Posterior vena cava (tissue), 2 donors: Measurements from ENCODE around the gene C17orf50. TPM values are rescaled to one million over a fixed set of nuclear protein-coding genes. Genes with fewer than 3 reads are reported as not detected.
A peak's percentile ranks its signal among the peaks of the same experiment; 100 is the strongest.

Experiments used
- DNase-seq: peaks from one replicate; pipeline ENCODE4 v3.0.0-alpha.2; 2020; ENCODE audit warnings: low spot score
- intact Hi-C, 2 donors: fragments of 100-400 bp; cut with DNase I; formaldehyde crosslinking; loops; one replicate each; pipeline versions ENCODE4 v1.14.1 to v1.14.2; 2022 to 2023
- total RNA-seq, 2 donors: library from RNA; stranded (reverse); fragmentation: NEBNext Ultra II Directional; extraction: Animal tissue kit (Norgen Biotek cat#: 25700); gene quantifications; one replicate each; pipeline ENCODE4 v1.2.1, GENCODE V29; 2021
- donor health status: DM: yes; HTN: yes; CAD: no.
- donor health status: DM: yes; HTN: yes; CAD: no.

Gene C17orf50
- total RNA-seq, 2 donors from 2014 or later = not detected

GRCh38 chr17:35797918-35798317, 37.2 kb downstream of the C17orf50 start:
- intact Hi-C loops = loop anchor here in 1 of 2 donors (2.0 kb wide), 1 partner anchor 17 kb away; no protein-coding TSS in a partner anchor
- DNase-seq = no peak

- intact Hi-C loops = loop anchor here (5.0 to 10.0 kb wide), 2 partner anchors 33 to 215 kb away; partner anchors contain the start of gene AP2B1 (in 1 of the 2)
- DNase-seq = no peak
Observed at GRCh38 chr17:35799942-35800341, 39.3 kb downstream of the C17orf50 start.

GRCh38 chr17:35801583-35802224, 41.0 kb downstream of the C17orf50 start:
- intact Hi-C loops = loop anchor here (5.0 to 10.0 kb wide), 2 partner anchors 34 to 217 kb away; partner anchors contain the start of gene AP2B1 (in 1 of the 2)
- peak; percentile 92 for DNase-seq

GRCh38 chr17:35804658-35805192, 44.0 kb downstream of the C17orf50 start:
- no peak for DNase-seq
- intact Hi-C loops = loop anchor here (2.0 to 10.0 kb wide), 3 partner anchors 37 to 220 kb away; partner anchors contain the start of gene AP2B1 (in 1 of the 2)

GRCh38 chr17:35807371-35808144, 46.9 kb downstream of the C17orf50 start:
- intact Hi-C loops = loop anchor here in 1 of 2 donors (10.0 kb wide), 1 partner anchor 223 kb away; the partner anchor contains the start of gene AP2B1
- no peak for DNase-seq

- DNase-seq = no peak
- intact Hi-C loops = loop anchor here in 1 of 2 donors (10.0 kb wide), 1 partner anchor 224 kb away; the partner anchor contains the start of gene AP2B1
Observed at GRCh38 chr17:35808240-35808961, 47.7 kb downstream of the C17orf50 start.

- peak; percentile 98 for DNase-seq
- intact Hi-C loops = loop anchor here in 1 of 2 donors (10.0 kb wide), 1 partner anchor 224 kb away; the partner anchor contains the start of gene AP2B1
Observed at GRCh38 chr17:35808962-35809854, 48.5 kb downstream of the C17orf50 start, which contains the start of gene TAF15. Gene TAF15 (plus strand): TSS chr17:35809484. CDS start chr17:35809570, 86 bp downstream.

- intact Hi-C loops = loop anchor here in 1 of 2 donors (10.0 kb wide), 1 partner anchor 225 kb away; the partner anchor contains the start of gene AP2B1
- DNase-seq = no peak
Observed at GRCh38 chr17:35809855-35810461, 49.3 kb downstream of the C17orf50 start.

GRCh38 chr17:35811759-35812158, 51.1 kb downstream of the C17orf50 start:
- DNase-seq = no peak
- intact Hi-C loops = no loop called here

- no peak for DNase-seq
- intact Hi-C loops = no loop called here
Observed at GRCh38 chr17:35812456-35812855, 51.8 kb downstream of the C17orf50 start.

Other genes with a start within 250 kb of the C17orf50 start
- 1 to 10 TPM; 1.4 to 1.6 TPM for gene SLFN12L, start 223.2 kb upstream of the C17orf50 start, total RNA-seq
- gene SLFN14, start 200.1 kb upstream of the C17orf50 start, total RNA-seq = not detected
- gene PEX12, start 182.3 kb upstream of the C17orf50 start, total RNA-seq = 1 to 10 TPM; 3.4 to 3.6 TPM
- 100 to 1,000 TPM; 101 to 105 TPM for gene AP2B1, start 173.6 kb upstream of the C17orf50 start, total RNA-seq
- gene RASL10B, start 29.2 kb upstream of the C17orf50 start, total RNA-seq = 1 to 10 TPM; 1.1 to 2.3 TPM
- gene GAS2L2, start 7.6 kb upstream of the C17orf50 start, total RNA-seq = not detected
- 10 to 100 TPM in 1 of 2 donors, 1 to 10 TPM in 1; 8.8 to 18.2 TPM for gene MMP28, start 34.8 kb downstream of the C17orf50 start, total RNA-seq
- gene TAF15, start 48.6 kb downstream of the C17orf50 start, total RNA-seq = 100 to 1,000 TPM; 121 to 129 TPM
- not detected for gene HEATR9, start 108.0 kb downstream of the C17orf50 start, total RNA-seq
- gene CCL5, start 119.5 kb downstream of the C17orf50 start, total RNA-seq = 1 to 10 TPM; 2.1 to 3.2 TPM
- not detected for gene RDM1, start 169.9 kb downstream of the C17orf50 start, total RNA-seq
- gene LYZL6, start 182.8 kb downstream of the C17orf50 start, total RNA-seq = not detected
- under 1 TPM in 1 of 2 donors, not detected in 1; 0.69 TPM for gene CCL16, start 220.6 kb downstream of the C17orf50 start, total RNA-seq
- gene CCL14, start 225.8 kb downstream of the C17orf50 start, total RNA-seq = 100 to 1,000 TPM in 1 of 2 donors, 10 to 100 TPM in 1; 22.6 to 104 TPM
- gene CCL15, start 240.7 kb downstream of the C17orf50 start, total RNA-seq = not detected